Activated T-helper 9 cell treated with anti-CD3 and anti-CD28 coated beads, Interleukin-2, amount 50 U/mL, for 16 hours (primary cell): ENCODE data around the gene CFAP61.
"Not testable (repeated sequence)": the region's sequence is repeated elsewhere in the genome, so short reads cannot be mapped to it uniquely, and the experiment has no call there.

Source experiments
- DNase-seq: peaks from one replicate; pipeline ENCODE4 v3.0.0-alpha.2; 2020; ENCODE audit warnings: low read depth

CFAP61 gene

DNA sequence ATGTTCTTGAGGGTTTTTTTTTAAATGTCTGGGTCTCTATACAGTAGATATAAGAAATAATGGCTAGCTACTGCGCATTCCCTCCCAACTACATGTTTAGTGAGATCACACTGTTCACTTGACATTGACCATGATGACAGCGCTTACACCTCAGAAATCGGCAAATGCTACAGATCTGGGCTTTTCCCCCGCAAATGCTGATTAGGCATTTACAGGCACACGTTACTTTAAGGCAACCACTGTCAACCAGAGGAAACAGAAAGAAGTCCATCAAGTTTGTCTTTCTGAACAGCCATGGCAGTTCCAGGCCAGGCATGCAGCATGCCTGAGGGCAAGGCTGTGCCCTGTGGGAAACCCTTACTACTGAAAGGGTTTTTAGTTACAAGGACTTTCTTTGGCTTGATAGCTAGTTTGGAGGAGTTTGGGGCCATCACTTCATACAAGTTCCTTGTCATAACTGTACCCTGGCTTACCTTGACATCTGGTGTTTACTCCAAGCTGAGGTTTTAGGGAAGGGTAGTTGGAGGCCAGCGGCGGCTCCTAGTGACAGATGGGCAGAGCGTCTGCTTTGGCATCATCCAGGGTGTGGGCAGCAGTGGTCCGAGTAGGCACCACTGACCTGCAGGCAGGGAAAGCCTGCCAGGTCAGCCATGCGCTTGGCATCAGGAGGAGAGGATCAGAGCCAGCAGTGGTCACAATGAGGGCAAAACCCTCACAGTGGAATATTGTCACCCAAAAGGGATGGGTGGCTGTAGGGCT lies 43.0 kb downstream of the CFAP61 start:
- no peak for DNase-seq

DNA sequence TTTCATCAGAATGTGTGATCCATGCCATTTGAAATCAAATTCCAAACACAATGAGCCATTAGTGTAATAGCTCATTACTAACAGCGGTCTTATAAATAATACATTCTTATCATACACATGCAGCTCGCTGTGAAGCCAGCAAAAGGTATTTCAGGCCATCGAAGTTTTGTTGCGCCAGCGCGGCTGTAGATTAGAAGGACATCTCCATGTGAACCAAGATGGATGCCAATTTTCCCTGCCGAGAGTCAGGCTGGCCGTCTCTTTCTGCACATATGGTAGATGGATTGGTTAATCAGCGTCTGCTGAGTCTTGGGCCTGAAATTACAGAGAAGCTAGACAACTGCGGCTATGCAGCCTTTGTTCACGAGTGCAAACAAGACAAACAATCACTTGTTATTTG lies 44.1 kb downstream of the CFAP61 start:
- DNase-seq, result no peak

DNA sequence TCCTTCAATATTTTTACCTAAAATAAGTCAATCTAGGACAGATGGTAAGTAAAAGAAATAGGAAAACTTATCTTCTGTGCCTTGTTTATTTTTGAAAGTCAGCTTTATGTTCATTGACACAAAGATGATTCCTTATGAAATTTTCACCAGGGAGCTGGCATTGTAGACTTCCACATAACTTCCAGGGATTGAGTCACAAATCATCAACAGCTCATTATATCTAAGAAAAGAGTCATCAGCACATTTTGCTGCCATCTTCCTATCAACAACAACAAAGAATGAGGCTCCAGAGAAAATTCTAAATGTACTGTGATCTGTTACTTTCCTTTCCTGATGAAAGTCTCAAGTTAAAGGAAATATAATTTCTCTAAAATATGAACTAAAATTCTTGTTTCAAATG lies 48.5 kb downstream of the CFAP61 start:
- no peak for DNase-seq

DNA sequence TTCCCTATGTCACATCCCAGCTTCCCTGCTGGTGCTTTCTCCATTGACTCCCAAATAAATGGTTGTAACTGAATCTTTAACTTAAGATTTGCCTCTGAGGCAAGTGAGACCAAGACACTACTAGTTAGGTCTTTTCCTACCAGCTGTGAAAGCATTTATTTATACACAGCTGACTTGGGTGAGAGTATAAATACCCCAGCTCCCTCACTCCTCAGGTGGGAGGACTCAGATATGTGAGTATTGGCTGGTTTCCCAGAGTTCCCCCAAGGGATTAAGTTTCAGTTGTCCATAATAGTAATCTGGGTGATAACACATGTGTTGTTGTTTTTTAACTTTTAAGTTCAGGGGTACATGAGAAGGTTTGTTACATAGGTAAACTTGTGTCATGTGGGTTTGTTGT lies 49.8 kb downstream of the CFAP61 start:
- DNase-seq, result no peak

DNA sequence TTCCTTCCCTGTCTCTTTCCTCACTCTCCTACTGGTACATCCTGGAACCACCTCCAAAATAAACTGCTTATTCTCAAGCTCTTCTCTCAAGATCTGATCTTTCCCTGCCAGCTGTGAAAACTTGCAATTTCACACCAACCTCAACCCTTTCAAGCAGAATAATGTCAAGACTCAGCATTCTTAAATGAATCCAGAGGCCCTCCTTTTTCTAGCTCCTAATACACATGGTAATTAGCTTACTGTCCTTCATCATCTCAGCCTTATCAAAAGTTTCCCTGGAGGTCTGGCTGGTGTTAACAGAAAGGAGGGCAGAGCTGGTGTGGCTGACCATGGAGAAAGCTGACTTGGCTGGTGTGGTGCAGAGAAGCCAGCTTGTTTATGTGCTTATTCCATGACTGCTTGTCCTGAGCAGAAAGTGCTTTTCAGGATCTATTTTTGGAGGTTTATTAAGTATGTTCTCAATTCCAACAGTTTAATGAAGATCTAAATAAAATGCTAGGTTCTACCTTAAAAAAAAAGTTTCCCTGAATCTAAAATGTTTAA lies 50.5 kb downstream of the CFAP61 start:
- no peak for DNase-seq

DNA sequence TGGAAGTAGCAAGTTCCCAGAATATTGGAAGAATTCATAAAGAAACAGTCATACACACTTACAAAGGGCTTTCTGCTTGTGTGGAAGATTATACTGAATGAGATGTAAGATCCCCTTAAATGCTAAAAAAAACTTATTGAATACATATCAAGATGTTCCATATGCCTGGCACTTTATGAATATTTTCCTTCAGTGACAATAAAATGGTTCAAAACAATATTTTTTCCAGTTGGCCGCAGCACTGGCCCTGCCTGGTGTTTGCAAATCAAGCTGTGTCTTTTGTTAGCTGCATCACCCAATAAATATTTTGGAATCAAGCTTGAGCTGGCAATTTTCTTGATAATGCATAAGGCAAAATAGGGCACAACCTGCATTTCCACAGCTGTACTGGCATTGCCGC lies 51.2 kb downstream of the CFAP61 start:
- DNase-seq, result no peak

DNA sequence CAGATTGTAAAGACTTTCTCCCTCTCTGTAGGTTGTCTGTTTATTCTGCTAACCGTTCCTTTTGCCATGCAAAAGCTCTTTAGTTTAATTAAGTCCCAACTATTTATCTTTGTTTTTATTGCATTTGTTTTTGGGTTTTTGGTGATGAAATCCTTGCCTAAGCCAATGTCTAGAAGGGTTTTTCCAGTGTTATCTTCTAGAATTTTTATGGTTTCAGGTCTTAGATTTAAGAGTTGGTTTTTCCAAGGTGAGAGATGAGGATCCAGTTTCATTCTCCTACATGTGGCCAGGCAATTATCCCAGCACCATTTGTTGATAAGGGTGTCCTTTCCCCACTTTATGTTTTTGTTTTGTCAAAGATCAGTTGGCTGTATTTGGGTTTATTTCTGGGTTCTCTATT lies 70.9 kb downstream of the CFAP61 start:
- DNase-seq, result not testable (repeated sequence)

DNA sequence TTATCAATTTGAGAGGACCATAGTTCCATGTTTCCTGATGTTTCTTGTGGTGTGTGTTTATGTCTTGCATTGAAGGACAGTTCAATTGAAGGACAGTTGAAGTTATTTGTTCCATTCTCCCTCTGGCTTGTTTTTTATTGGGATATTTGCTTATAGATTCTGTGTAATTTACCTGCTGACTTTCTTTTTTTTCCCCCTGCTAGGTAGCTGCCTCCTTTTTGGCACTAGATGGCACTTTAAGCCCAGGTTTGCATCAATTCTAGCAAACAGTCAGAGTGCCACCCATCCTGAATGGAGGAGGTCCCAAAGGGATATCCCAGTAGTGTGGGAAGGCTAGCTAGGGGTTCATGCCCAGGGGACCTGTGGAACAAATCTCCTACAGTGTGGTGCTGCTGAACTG lies 78.1 kb downstream of the CFAP61 start:
- no peak for DNase-seq

DNA sequence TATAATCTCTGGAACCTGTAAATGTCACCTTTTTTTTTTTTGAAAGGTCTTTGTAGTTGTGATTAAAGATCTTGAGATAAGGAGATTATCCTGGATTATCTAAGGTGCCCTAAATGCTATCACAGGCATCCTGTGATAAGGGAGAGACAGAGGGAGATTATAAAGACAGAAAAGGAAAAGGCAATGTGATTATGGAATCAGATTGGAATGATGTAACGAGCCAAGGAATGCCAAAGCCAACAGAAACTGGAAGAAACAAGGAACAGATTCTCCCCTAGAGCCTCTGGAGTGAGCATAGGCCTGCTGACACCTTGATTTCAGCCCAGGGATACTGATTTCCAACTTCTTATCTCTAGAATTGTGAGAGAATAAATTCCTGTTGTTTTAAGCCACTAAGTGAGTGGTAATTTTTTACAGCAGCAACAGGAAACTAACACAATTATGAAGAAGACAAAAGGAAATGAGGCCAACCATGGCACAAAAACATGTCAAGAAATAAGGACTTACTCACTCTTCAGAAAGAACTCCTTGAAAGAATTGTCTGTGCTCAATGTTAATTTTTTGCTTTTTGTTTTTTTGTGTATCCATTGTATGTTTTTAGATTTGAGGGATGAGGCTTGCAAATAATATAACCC lies 82.7 kb downstream of the CFAP61 start:
- no peak for DNase-seq

DNA sequence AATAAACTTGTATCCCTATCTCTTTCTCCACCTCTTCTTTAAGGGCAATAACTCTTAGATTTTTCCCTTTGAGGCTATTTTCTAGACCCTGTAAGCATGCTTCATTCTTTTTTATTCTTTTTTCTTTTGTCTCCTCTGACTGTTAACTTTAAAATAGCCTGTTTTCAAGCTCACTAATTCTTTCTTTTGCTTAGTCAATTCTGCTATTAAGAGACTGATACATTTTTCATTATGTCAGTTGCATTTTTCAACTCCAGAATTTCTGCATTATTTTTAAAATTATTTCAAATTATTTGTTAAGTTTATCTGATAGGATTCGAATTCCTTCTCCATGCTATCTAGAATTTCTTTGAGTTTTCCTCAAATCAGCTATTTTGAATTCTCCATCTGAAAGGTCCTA lies 84.0 kb downstream of the CFAP61 start:
- DNase-seq, result no peak

DNA sequence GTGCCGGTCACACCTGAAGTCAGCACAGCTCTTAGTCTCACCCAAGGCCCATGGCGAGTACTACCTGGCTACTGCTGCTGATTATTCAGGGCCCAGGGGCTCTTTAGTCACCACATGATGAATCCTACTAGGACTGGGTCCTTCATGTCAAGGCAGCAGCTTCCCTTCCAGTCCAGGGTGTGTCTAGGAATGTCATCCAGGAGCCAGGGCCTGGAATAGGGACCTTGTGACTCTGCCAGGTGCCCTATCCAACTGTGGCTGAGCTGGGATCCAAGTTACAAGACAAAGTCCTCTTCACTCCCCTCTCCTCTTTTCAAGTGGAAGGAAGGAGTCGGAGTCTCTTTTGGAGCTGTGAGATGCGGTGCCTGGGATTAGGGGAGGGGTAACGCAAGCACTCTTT lies 85.5 kb downstream of the CFAP61 start:
- DNase-seq, result no peak

DNA sequence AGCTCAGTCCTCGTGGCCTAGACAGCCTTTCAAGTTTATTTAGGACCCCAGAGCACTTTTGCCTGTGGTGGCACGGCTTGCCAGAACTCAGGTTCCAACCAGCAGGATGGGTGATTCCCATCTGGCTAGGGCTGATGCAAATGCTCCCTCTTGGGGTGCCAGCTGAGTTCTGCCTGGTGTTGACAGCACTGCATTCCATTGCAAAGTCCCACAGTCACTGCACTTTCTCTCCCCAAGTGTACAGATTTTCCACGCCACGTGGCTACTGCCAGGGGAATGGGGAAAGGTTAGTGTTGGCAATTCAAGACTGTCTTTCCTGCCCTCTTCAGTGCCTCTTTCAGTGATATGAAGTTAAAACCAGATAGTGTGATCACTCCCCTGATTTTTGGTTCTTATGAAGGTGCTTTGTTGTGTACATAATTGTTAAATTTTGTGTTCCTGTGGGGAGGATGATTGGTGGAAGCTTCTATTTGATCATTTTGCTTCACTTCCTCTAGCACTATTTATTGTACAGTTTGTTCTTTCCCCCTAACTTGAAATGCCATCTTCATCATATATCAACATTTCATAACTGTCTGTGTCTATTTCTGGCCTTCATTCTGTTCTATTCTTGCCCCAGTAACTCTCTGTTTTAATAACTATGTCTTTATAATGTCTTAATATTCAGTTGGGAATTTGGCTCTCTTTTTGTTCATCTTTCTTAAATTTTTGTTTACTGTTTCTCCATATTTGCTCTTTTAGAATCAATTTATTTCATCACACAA lies 86.2 kb downstream of the CFAP61 start:
- no peak for DNase-seq

DNA sequence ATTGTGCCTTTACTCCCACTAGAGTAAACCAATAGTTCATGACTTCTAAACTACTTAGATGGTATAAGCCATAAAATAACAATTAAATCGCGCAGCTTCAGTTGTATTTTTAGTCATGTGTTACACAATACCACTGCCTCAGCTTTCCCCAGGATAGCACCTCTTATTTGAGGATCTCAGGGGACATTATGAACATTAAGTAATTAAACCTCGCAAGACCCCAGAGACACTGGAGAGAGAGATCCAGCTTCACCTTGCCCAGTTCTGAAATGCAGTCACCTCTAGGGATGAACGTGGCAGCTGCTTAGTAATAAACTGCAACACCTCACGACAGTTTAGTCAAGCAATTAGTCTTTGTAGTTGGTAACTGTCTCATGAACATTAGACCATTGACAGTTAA lies 87.1 kb downstream of the CFAP61 start:
- DNase-seq, result no peak

DNA sequence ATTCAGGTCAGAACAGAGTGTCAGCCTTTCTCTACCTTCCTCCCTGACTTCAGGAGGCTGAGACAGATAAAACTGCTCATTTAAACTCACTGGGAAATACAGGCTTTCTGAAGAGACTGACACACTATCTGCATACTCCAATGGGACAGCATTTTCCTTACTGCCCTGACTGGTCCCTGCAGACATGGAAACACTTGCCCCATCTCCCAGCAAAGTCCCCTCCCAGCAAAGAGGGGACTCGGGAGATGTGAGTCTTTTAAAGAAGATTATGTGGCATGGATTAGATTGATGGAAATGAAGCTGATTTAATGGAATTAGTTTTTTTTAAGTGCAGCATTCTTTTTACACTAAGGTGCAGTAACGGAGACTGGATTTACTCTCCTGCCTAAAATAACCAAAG lies 90.8 kb downstream of the CFAP61 start:
- no peak for DNase-seq

DNA sequence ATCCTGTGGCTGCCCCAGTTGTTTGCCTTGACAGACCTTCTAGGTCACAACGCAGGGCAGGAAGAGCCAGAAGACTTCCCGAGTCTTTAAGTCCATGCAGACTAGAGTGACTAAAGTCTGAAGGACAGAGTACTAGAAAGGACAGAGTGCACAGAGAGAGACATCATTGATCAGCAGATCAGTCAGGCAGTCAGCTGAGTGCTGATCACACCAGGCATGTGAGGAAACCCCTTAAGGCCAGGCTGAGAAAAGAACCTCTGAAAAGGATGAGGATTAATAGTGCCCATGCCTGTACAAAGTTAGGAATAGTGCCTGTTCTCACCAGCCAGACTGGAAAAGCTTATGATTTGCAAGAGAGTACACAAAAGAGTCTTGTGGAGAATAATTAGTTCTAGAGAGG lies 91.3 kb downstream of the CFAP61 start:
- DNase-seq, result no peak

DNA sequence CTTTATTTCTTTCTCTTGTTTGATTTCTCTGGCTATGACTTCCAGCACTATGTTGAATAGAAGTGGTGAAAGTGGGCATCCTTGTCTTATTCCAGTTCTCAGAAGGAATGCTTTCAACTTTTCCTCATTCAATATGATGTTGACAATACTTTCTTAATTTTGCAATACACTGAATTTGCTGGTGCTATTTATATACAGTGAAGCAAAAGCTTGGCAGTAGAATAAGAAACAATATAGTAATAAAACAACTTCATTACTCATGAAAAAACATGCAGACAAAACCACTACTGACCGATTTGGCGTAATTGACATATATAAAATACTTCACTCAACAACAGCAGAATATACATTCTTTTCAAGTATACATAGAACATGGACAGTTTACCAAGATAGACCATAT lies 96.4 kb downstream of the CFAP61 start:
- DNase-seq, result no peak

DNA sequence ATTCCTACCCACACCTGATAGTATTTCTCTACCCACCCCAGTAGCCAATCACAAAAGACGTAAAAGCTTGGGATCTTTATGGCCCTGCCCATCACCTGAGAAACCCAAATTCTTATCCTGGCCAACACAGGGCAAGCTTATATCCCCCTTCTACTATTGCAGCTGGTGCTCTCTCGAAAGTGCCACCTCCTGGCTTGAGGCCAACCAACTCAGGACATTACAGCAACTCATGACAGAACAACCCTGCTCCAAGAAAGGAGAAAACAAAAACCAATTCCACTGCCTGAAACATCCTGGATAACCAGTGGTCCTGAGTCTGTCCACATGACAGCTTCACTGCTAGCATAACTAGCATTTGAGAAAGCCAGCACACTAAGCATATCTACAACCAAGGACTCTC lies 97.9 kb downstream of the CFAP61 start:
- DNase-seq, result no peak

DNA sequence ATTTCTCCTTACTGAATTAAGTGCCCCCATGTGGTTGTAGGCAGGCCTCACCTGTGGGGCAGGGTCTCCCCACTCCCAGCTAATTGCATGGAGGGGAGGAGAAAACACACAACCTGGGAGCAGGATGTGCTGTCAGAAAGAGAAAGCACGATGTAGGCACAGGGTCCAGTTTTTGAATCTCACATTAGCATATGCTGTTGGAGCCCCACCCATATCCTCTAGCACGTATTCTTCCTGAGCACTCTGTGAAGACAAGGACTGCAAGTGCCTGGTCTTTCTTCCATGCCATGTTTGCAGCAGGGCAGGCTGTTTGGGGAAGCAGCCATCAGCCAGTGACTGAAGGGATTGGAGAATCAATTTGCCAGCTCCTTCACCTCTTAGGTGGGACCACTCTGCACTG lies 108.2 kb downstream of the CFAP61 start:
- no peak for DNase-seq

DNA sequence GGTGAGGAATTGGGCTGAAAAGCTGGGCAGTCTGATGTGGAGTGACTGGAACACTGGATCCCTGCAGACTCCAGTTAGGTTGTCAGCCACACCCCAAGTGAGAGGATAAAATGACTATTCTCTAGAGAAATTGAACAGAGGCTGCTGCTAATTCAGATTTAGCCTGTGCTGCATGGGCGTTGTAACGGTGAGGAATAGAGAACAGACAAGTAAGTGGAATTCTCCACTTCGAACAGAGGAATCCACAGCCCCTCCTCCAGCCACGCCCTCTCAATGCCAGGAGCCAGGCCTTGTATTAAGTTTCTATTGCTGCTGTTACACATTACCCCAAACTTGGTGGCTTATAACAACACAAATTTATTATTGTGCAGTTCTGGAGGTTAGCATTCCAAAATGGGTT lies 109.3 kb downstream of the CFAP61 start:
- no peak for DNase-seq

DNA sequence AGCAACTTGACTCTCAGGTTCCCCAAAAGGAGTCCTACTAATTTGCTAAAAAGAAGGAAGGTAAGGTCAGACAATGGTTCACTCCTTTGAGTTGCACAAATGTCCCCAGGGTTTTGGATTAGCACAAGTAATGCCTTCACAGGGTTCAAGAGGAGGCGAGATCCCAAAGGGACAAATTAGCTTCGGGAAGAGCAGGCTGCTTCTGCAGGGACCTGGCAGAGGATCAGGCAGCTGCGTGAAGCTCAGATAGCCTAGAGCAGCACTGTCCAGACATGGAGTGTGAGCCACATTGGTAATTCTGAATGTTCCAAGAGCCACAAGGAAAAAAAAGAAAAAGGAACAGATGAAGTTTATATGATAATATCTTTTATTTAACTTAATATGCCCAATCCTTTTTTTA lies 115.4 kb downstream of the CFAP61 start:
- no peak for DNase-seq

DNA sequence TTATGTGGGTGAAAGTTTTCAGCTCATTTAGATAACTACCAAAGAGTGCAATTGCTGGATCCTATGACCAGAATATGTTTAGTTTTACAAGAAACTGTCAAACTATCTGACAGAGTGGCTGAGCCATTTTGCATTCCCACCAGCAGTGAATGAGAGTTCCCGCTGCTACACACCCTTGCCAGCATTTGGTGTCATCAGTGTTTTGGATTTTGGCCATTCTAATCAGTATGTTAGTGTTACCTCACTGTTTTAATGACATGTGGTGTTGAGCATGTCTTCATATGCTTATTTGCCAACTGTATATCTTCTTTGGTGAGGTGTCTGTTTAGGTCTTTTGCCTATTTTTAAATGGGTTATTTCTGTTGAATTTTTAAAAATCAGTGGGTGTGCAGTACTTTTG lies 120.9 kb downstream of the CFAP61 start:
- no peak for DNase-seq

DNA sequence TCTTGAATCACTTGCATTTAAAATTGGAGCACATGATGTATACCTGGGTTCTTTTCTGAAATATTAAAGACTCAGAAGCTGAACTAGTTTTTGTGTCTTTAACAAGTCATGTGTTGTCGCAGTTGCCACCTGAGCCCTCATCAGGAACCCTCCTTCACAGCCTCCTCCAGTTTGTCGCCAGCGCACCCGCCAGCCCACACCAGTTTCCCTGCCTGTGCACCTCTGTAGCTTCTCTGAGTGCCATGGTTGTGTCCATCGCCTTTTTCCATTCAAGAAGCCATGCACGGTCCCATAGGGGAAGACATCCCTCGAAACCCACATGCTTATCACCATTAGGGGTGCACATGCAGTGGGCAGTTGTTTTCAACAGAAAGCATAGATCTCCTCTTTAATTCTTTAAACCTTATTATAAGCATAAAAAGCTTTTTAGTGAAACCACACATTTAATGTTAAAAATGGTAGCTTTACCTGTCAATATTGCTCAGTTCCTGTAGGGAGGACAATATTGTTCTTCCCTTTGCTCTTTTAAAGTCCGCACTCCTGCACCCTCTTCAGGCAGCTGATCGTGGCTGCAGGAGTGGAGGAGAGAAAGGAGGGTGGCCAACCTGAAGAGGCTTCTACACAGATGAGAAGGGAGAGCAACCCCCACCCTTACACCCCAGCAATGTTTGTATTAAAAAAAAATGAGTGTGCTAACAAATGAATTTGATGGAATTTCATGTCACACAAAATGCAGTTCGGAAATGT lies 121.9 kb downstream of the CFAP61 start:
- no peak for DNase-seq
